GM19468 (cell line): Measurements from ENCODE around the gene PLPP1.

Source experiments
- ATAC-seq: cut with Tn5 transposase; IDR thresholded peaks from one replicate; pipeline ENCODE4 v1.9.1; 2021; ENCODE audit warnings: mild to moderate bottlenecking, moderate library complexity, moderate number of reproducible peaks; ENCODE audit not compliant: unreplicated experiment; ENCODE audit errors: extremely low read depth

Gene PLPP1

DNA sequence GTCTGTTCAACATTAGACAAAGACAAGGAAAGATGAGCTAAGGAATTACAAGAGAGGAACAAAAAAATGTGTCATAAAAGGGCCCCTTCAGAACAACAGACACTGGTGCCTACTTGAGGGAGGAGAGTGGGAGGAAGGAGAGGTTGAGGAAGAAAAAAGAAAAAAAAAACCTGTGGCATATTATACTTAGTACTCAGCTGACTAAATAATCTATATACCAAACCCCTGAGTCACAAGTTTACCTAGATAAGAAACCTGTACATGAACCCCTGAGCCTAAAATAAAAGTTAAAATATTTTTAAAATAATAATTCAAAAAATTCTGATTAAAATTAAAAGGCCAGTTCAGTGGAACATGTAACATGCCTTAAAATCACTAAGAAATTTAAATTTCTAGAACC is 119.7 kb downstream of the PLPP1 start:
- no peak for ATAC-seq

DNA sequence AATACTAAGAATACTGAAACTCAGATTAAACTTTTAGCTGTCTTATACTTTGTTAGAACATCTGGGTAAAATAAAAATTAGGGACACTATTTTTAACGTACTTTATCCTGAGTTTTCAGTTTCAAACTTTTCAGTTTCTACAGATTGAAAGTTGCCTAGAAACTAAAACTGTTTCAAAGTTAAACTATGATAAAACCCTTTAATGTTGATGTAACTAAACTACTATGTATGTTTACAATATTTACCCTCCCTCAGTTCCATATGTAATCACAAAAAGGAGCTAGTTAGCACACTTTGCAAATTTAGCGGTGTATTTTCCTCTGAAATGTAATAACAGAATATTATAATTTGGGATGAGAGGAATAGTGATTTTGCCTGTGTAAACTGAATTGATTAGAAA is 121.1 kb downstream of the PLPP1 start:
- no peak for ATAC-seq

DNA sequence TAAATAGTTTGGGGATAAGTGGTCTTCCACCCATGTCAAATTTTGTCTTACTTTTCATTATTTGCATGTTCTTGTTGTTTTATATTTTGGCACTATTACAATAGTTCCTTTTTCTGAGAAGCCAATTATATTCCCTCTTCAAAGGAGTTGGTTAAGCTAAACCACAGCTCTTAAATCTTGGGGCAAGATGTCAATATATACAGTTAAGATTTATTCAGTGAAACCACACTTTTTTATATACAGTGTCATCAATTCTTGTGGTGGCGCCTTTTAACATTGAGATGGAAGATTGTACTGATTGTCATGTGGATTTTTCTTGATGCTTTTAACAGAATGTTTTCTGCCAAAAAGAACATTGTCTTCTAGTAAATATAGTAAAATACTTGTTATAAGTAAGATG is 122.9 kb downstream of the PLPP1 start:
- ATAC-seq, result no peak

DNA sequence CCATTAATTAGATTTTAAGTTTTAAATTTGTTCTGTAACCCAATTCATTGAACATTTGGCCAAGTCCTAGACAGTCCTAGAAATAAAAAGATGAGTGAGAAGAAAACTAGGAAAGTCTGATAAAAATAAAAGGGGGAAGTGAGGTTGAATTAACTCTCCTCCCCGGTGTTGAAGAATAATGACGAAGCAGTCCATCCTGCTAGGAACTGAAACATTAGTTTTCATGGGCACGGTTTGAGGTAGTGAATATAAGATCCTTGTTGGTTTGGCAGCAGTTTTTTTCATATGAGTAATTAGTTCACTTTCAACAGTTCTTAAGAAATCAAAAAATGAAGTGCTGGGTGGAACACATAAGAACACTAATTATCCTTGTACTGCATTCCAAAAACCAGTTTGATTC is 123.9 kb downstream of the PLPP1 start:
- ATAC-seq, result no peak

DNA sequence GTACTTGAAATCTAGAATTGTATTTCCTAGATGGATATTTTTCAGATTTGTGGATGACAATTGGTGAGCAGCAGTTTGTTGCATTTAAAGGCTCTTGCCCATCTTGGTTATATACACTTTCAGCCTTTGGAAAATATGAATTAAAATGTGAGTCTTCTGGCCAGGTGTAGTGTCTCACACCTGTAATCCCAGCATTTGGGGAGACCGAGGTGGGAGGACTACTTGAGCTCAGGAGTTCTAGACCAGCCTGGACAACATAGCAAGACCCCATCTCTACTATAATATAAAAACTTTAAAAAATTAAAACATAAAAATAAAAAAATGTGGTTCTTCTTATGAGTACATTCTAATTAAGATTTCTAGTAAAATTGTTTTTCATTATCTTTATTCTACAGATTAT is 125.0 kb downstream of the PLPP1 start:
- no peak for ATAC-seq

DNA sequence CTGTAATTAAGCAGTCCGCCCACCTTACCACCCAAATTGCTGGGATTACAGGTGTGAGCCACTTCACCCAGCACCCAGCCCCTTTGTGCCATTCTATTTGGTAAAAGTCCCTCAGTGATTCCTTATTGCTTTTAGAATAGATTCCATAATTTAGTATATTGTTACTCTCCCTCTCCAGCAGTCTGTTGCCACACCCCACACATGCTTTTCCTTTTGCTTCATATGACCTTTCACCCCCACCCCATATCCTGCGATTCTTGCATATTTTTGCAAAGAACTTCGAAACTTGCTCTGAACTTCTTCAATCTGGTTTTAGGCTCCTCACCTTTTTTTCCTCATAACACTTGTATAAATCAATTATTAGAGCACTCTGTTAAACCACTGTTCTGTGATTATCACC is 126.8 kb downstream of the PLPP1 start:
- no peak for ATAC-seq

DNA sequence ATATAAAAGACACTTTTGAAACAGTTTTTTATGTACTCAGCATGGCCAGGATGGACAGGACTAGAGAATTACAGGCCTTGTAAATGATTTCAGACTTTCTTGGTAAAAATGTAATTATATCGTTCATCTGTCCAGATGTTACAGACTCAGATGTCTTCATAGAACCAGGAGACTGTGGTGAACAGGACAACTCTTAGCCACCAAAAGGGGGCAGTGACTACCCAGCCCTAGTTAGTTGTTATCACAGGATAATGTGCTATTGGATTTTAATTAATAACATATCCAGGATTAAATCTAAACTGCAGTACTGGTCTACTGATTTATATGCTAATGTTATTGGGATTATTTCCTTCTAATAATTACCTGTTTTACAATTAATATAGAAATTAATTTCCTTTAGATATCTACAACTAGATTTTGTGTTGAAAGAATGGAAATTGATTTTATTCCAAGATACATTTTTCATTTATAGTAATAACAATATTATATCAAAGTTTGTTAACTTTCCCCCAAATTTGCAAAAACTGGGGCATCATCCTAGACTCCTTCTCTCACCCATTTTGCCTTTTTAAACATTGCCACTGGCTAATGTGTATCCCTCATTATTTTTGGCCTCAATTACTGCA is 127.6 kb downstream of the PLPP1 start:
- ATAC-seq, result no peak

DNA sequence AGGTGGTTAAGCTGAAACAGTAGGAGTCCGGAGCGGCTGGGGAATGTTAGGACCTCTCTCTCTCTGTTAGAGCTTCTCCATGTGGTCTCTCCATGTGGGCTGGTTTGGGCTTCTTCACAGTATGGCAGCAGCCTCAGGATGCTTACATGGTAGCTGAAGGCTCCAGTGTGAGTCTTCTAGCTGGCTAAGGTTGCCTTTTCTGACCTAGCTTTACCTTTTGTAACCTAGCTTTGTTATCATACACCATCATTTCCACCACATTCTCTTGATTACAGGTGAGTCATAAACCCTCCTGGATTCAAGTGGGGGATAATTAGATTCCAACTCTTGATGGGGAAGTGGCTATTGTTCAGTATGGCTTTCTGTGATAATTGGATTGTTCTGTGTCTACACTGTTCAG is 128.5 kb downstream of the PLPP1 start:
- no peak for ATAC-seq

DNA sequence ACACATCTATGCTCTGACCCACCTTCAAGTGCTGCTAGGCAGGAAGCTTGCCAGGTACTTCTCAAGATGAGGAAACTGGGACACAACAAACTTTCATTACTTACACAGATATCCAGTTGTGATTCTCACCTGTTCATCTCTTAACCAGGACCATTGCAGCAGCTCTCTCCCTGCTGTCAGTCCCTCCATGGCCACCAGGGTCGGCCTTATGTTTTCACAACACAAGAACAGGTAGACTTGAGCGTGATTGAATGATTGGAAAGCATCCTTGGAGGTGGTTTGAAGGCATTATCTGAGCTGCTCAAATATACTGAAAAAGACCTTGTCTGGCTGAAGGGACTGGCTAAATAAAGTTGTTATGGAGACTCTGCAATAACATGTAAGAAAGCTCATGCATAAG is 132.6 kb downstream of the PLPP1 start:
- ATAC-seq, result no peak

DNA sequence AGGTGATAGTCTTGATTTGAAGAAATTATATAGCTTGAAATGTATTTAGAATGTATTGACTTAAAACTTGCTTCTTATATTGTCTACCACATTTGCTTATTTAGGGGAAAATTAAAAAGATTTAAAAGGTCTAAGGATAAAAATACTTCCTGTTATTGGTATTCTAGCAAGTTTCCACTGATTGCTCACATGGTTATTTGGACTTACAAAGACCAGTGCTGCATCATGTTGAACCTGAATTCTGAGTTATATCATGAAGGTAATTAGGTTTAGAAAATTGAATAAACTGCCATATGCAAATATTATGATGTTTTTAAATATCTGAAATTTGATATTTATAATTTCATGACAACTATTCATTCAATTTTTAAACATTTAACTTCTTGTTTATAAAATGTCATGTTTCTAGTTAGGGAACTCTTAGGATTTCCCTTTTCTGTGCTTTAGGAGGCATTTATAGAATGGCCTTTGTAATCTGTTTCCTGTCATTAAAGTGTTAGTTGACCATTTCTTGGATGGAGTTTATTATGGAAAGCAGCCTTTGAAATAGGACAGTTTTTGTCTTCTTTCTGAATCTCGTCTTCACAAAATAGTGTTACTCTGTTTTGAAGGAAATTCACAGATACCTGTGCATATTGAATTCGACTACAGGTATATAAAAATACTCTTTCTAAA is 141.1 kb downstream of the PLPP1 start:
- ATAC-seq, result no peak

DNA sequence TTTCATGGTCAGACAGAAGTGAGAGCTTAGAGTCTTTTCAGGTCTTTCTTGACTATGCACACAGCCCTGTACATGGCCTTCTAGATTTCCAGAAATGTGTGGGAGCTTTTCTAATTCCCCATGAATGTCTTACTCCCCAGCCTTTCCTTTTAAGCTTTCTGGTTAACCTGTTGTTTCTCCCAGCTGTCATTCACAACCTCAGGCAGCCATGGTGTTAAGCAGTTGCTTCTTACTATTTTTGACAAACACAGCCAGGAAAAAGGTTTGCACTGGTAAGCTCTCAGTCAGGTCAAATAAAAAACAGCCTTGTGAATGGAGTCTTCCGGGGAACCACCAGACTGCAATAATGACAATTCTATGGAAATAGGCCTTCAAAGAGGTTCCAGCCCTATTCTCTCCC is 142.1 kb downstream of the PLPP1 start:
- ATAC-seq, result no peak

DNA sequence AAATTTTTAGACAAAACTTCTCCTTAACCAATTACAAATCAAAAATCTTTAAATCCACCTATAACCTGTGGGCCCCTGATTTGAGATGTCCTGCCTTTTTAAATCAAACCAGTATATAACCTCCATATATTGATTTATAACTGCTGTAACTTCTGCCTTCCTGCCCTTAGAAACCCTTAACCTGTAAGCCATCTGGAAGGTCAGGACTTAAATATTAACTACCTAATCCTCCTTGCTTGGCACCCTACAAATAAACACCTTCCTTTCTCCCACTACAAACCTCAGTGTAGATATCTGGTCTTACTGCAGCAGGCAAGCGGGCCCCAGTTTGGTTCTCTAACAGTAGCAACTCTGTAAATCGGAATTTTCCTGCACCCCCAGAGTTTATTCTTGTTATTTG is 143.1 kb downstream of the PLPP1 start:
- ATAC-seq, result no peak

DNA sequence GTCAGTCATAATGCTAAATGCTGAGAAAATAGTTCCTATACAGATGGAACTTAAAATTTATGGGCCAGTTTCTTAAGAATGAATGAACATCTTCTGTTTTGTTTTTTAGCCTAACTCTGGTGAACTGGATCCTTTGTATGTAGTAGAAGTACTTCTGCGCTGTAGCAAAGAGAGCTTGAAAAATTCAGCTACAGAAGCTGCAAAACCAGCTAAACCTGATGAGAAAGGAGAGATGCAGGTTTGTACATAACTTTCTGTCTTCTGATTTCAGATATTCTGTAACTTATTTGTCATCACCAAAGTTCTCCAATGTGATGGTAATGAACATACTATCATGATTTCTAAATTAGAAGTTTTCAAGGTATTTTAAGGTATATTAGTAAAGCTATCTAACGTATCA is 146.9 kb downstream of the PLPP1 start:
- ATAC-seq, result no peak

DNA sequence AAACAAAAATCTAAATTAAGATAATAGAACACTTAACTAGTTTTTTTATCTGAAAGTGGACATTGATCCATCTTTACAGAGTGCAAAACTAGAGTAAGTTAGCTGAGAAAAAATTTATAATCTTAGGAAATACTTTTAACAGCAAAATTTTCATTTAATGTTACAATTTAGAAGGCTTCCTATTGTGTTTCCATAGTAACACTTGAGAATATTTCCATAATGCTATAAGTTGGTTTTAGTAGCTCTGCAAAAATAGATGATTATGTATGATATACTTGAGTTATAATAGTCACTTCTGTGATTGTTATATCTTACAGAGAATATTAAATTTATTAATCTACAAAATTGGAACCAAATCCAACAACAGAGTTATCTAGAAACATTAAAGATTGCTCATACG is 148.4 kb downstream of the PLPP1 start:
- no peak for ATAC-seq

DNA sequence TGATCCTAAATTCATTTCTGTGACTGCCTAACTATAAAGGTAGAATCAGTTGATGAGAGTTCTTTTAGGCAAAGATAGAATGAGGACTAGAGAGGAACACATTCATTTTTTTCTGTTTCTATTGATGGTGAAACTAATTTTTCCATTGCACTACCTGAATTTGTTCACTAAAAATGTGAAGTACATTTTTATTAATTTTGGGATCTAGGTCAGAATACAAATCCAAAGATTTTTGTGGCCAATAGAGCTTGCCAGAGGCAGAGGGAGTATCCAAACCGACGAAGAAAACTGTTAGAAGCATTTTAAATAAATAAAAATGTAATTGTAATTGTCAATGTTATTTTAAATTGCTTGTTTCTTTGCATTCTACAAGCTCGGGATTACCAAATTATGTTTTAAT is 148.9 kb downstream of the PLPP1 start:
- ATAC-seq, result no peak

DNA sequence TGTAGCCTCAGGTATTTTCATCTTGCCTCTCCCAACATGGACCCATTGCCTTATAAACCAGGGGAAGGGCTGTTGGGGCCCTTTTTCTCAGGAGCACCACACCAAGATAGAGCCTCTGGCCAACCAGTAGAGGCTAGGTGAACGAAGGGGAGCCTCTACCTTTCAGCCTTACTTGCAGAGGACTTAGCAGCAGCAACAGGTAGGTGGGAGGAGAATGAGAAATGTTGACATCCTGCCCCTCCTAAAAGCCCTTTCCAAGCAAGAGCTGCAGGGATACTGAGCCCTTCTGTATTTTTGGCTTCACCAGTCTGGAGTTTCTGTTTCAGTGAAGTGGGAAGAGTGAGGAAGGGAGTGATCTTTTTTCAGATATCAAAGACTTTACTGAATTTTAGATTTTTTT is 149.5 kb downstream of the PLPP1 start:
- ATAC-seq, result no peak

DNA sequence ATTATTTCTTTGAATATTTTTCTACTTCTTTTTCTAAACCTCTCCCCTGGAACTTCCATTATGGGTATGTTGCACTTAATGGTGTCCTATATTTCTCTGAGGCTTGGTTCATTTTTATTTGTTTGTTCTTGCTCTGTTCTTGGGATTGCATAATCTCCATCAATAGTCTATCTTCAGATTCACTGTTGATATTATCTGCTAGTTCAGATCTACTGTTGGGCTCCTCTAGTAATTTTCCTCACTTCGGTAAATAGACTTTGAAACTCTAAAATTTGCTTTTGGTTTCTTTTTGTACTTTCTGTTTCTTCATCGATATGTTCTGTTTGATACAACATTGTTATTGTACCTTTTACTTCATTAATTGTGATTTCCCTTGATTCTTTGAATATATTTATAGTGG is 150.7 kb downstream of the PLPP1 start:
- no peak for ATAC-seq

DNA sequence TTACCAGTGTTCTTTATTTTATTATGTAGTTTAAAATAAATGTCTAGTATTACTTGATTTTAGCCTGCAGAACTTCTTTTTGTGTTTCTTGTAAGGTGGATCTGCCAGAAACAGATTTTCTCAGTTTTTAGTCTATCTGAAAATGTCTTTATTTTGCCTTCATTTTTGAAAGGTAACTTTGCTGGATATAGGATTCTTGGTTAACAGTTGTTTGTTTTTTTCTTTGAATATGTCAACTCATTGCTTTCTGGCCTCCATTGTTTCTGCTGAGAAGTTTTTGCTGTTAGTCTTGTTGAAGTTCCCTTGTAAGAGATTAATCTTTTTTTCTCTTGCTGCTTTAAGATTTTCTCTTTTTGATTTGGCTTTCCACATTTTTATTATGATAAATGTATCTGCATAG is 151.5 kb downstream of the PLPP1 start:
- no peak for ATAC-seq

DNA sequence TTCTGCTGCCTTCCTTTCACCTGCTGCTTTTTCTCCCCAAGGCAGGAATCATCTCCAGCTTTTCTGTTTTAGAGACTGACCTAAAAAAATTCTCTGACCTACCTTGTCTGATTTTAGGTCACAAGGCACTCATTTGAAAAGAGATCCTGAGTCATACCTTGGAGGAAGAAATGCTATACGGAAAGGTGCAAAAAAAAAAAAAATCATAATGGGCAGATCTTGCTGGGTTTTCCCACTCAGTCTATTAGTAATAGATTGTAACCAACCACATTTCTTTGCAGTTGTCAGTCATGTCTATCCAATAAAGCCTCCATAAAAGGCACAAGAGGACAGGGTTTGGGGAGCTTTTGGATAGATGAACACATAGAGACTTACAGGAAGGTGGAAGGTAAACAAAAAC is 157.0 kb downstream of the PLPP1 start:
- ATAC-seq, result no peak
